Neuronal stem cell (in vitro differentiated cells): ENCODE results near the gene KNL1.

Experiments used
- DNase-seq: peaks from one replicate; pipeline ENCODE4 v3.0.0-alpha.2; 2013; ENCODE audit warnings: low spot score
- H2AFZ ChIP-seq: one replicate; pipeline ENCODE4 v1.6.1; 2013; ENCODE audit warnings: mild to moderate bottlenecking, low read length, inconsistent platforms
- H2AK5ac ChIP-seq: 2 replicates; pipeline ENCODE4 v1.6.1; 2013; ENCODE audit warnings: low read depth, mild to moderate bottlenecking, inconsistent platforms, low read length, moderate library complexity, mixed read lengths
- H2BK120ac ChIP-seq: 2 replicates; pipeline ENCODE4 v1.6.1; 2013; ENCODE audit warnings: low read depth, mild to moderate bottlenecking, inconsistent platforms, low read length, moderate library complexity, mixed read lengths
- H2BK12ac ChIP-seq: one replicate; pipeline ENCODE4 v1.6.1; 2013; ENCODE audit warnings: low read length, inconsistent platforms
- H2BK15ac ChIP-seq: 2 replicates; pipeline ENCODE4 v1.6.1; 2013; ENCODE audit warnings: mild to moderate bottlenecking, low read length, inconsistent platforms, mixed read lengths
- H2BK5ac ChIP-seq: one replicate; pipeline ENCODE4 v1.6.1; 2013; ENCODE audit warnings: inconsistent platforms, mild to moderate bottlenecking, low read length, moderate library complexity
- H3K14ac ChIP-seq: one replicate; pipeline ENCODE4 v1.6.1; 2013; ENCODE audit warnings: low read length, inconsistent platforms
- H3K18ac ChIP-seq: 2 replicates; pipeline ENCODE4 v1.6.1; 2013; ENCODE audit warnings: low read length, inconsistent platforms
- H3K23ac ChIP-seq: 2 replicates; pipeline ENCODE4 v1.6.1; 2013; ENCODE audit warnings: low read depth, mild to moderate bottlenecking, mixed read lengths, low read length, inconsistent platforms; ENCODE audit not compliant: poor library complexity
- H3K27ac ChIP-seq: replicated peaks from 3 replicates; pipeline ENCODE4 v1.5.1; 2013; ENCODE audit warnings: low read length, inconsistent platforms
- H3K27me3 ChIP-seq, 3 experiments: 2 replicates each; pipeline ENCODE4 v1.6.1; 2013; ENCODE audit warnings: low read length in 3 of 3, mild to moderate bottlenecking in 2 of 3, inconsistent platforms in 1 of 3, low read depth in 1 of 3, mixed read lengths in 1 of 3, moderate library complexity in 1 of 3; ENCODE audit not compliant: control insufficient read depth in 3 of 3, insufficient read depth in 3 of 3
- H3K36me3 ChIP-seq, 2 donors: replicated peaks in 1 of 2; 2 replicates each; pipeline ENCODE4 v1.6.1; 2013; ENCODE audit warnings: low read length in 2 of 2; ENCODE audit not compliant: control insufficient read depth in 2 of 2, insufficient read depth in 2 of 2
- H3K4ac ChIP-seq: 2 replicates; pipeline ENCODE4 v1.6.1; 2013; ENCODE audit warnings: inconsistent platforms, mild to moderate bottlenecking, low read length, moderate library complexity
- H3K4me1 ChIP-seq, 2 donors: 1 replicate in 1 of 2; 2 replicates in 1 of 2; pipeline ENCODE4 v1.6.1; 2013; ENCODE audit warnings: low read length in 2 of 2, low read depth in 1 of 2; ENCODE audit not compliant: control insufficient read depth in 2 of 2, insufficient read depth in 1 of 2
- H3K4me2 ChIP-seq: one replicate; pipeline ENCODE4 v1.6.1; 2013; ENCODE audit warnings: mild to moderate bottlenecking, low read length, inconsistent platforms; ENCODE audit not compliant: insufficient read depth, poor library complexity, severe bottlenecking
- H3K4me3 ChIP-seq, 2 donors: 2 replicates each; pipeline ENCODE4 v1.5.1; 2013; ENCODE audit warnings: low read length in 2 of 2, mild to moderate bottlenecking in 2 of 2, inconsistent platforms in 1 of 2, moderate library complexity in 1 of 2
- H3K79me1 ChIP-seq: one replicate; pipeline ENCODE4 v1.6.1; 2013; ENCODE audit warnings: low read depth, mild to moderate bottlenecking, inconsistent platforms, low read length, moderate library complexity
- H3K9ac ChIP-seq: one replicate; pipeline ENCODE4 v1.6.1; 2013; ENCODE audit warnings: mild to moderate bottlenecking, low read depth, low read length, inconsistent platforms; ENCODE audit not compliant: poor library complexity
- H3K9me3 ChIP-seq, 2 donors: replicated peaks in 1 of 2; 2 replicates each; pipeline versions ENCODE3 to v1.6.1; 2013; ENCODE audit warnings: low read length in 2 of 2, mild to moderate bottlenecking in 2 of 2, inconsistent platforms in 1 of 2, low read depth in 1 of 2, mixed read lengths in 1 of 2, moderate library complexity in 1 of 2; ENCODE audit not compliant: control insufficient read depth in 2 of 2, insufficient read depth in 1 of 2
- H4K8ac ChIP-seq: one replicate; pipeline ENCODE4 v1.6.1; 2013; ENCODE audit warnings: low read depth, mild to moderate bottlenecking, inconsistent platforms, low read length, moderate library complexity
- H4K91ac ChIP-seq: one replicate; pipeline ENCODE4 v1.6.1; 2013; ENCODE audit warnings: low read length, low read depth, mild to moderate bottlenecking, inconsistent platforms; ENCODE audit not compliant: poor library complexity
- WGBS, 2 donors: extraction: QIAGEN DNeasy Blood & Tissue Kit; methylation state at CpG; one replicate each; pipeline ENCODE4 v1.1.7; 2013; ENCODE audit warnings: missing lambda C conversion rate in 2 of 2, mixed read lengths in 1 of 2; ENCODE audit not compliant: insufficient read length in 2 of 2, insufficient replicate concordance in 1 of 2; ENCODE audit errors: extremely low coverage in 2 of 2; 5-methylcytosine and 5-hydroxymethylcytosine counted together

The KNL1 gene

DNA sequence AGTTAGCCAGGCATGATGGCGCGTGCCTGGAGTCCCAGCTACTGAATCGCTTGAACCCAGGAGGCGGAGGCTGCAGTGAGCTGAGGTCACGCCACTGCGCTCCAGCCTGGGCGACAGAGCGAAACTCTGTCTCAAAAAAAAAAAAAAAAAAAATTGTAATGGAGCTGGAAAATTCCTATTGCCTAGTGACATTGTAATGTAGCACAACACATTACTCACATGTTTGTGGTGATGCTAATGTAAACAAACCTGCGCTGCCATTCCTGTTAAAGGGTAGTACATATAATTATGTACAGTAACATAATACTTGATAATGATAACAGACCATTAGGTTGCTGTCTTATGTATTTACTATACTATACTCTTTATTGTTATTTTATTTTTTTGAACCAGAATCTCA lies 39.1 kb downstream of the KNL1 start:
- H3K27me3 ChIP-seq, result no peaks in the 10 kb centered on the region
- no peak overlapping the region for H3K23ac ChIP-seq
- no peak overlapping the region for H3K14ac ChIP-seq
- no peak overlapping the region for H2AFZ ChIP-seq
- H3K27ac ChIP-seq, result no peak overlapping the region
- H2BK12ac ChIP-seq, result no peak overlapping the region
- H3K18ac ChIP-seq, result no peak overlapping the region
- no peak overlapping the region for H2BK120ac ChIP-seq
- H3K9ac ChIP-seq, result no peak overlapping the region
- H3K4me3 ChIP-seq, result no peak overlapping the region
- no peak overlapping the region for H3K4me2 ChIP-seq
- no peak overlapping the region for H2BK15ac ChIP-seq
- H3K79me1 ChIP-seq, result no peaks in the 10 kb centered on the region
- H4K91ac ChIP-seq, result no peak overlapping the region
- H3K4me1 ChIP-seq, result no peaks in the 10 kb centered on the region
- H3K9me3 ChIP-seq, result no peaks in the 10 kb centered on the region
- peaks cover 7 to 87% of the 10 kb centered on the region in 2 donors for H3K36me3 ChIP-seq
- no peak overlapping the region for H3K4ac ChIP-seq
- no peak overlapping the region for H2BK5ac ChIP-seq
- H2AK5ac ChIP-seq, result no peak overlapping the region
- no peak for DNase-seq
- WGBS, 2 donors, result no CpG with 5 or more reads among the region's 9 CpGs
- H4K8ac ChIP-seq, result no peak overlapping the region

DNA sequence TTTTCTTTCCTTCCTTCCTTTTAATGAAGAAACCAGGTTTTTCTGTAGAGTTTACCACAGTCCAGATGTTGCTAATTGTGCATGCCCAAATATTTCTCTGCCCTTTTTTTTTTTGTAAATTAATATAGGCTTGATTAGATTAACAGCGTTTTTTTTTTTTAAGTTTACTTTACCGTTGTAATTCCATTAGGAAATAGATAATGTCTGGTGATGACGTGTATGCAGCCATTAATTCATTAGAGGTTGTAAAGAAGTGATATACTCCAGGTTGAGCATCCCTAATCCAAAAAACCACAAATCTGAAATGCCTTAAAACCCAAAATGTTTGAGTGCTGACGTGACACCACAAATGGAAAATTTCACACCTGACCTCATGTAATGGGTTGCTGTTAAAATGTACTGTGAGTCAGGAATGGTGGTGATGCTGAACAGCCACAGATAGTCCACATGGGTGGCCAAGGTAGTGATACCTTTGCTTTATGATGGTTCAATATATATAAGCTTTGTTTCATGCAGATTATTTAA lies 43.2 kb downstream of the KNL1 start:
- H3K27me3 ChIP-seq, result no peaks in the 10 kb centered on the region
- H3K23ac ChIP-seq, result no peak overlapping the region
- H3K4me2 ChIP-seq, result no peak overlapping the region
- H3K36me3 ChIP-seq, result peaks cover 4 to 76% of the 10 kb centered on the region in 2 donors
- H3K18ac ChIP-seq, result no peak overlapping the region
- WGBS, 2 donors, result no CpG with 5 or more reads among the region's 4 CpGs
- H3K79me1 ChIP-seq, result no peaks in the 10 kb centered on the region
- H3K4me3 ChIP-seq, result no peak overlapping the region
- H3K9me3 ChIP-seq, result no peaks in the 10 kb centered on the region
- H3K4ac ChIP-seq, result no peak overlapping the region
- H3K9ac ChIP-seq, result no peak overlapping the region
- no peak overlapping the region for H2BK120ac ChIP-seq
- no peak overlapping the region for H3K14ac ChIP-seq
- H3K27ac ChIP-seq, result no peak overlapping the region
- H2BK15ac ChIP-seq, result no peak overlapping the region
- no peak overlapping the region for H2BK5ac ChIP-seq
- H3K4me1 ChIP-seq, result no peaks in the 10 kb centered on the region
- DNase-seq, result no peak
- H2AK5ac ChIP-seq, result no peak overlapping the region
- H2AFZ ChIP-seq, result no peak overlapping the region
- no peak overlapping the region for H4K91ac ChIP-seq
- H2BK12ac ChIP-seq, result no peak overlapping the region
- H4K8ac ChIP-seq, result no peak overlapping the region

DNA sequence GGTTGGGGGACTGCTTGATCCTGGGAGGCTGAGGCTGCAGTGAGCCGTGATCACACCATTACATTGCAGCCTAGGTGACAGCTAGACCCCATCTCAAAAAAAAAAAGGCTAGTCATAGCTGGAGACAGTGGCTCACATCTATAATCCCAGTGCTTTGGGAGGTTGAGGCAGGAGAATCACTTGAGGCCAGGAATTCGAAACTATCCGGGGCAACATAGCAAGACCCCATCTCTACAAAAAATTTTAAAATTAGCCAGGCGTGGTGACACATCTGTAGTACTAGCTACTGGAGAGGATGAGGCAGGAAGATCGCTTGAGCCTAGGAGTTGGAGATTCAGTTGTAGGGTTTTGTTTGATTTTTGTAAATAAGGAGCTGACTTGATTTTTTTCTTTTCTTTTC lies 45.6 kb downstream of the KNL1 start:
- Histone ChIP-seq H3K4me3 (no peak overlapping the region), H2AK5ac (no peak overlapping the region), H3K27ac (no peak overlapping the region), H2BK15ac (no peak overlapping the region), H3K79me1 (no peaks in the 10 kb centered on the region), H3K4me1 (no peaks in the 10 kb centered on the region), H3K27me3 (no peaks in the 10 kb centered on the region), H3K9ac (no peak overlapping the region), H2BK120ac (no peak overlapping the region), H2BK5ac (no peak overlapping the region), H3K36me3 (peaks cover 2 to 59% of the 10 kb centered on the region in 2 donors), H3K4me2 (no peak overlapping the region), H3K18ac (no peak overlapping the region), H4K91ac (no peak overlapping the region), H3K9me3 (no peaks in the 10 kb centered on the region), H3K23ac (no peak overlapping the region), H2BK12ac (no peak overlapping the region), H3K14ac (no peak overlapping the region), H2AFZ (no peak overlapping the region), H3K4ac (no peak overlapping the region), H4K8ac (no peak overlapping the region)
- no CpG with 5 or more reads among the region's 5 CpGs for WGBS, 2 donors
- no peak for DNase-seq

DNA sequence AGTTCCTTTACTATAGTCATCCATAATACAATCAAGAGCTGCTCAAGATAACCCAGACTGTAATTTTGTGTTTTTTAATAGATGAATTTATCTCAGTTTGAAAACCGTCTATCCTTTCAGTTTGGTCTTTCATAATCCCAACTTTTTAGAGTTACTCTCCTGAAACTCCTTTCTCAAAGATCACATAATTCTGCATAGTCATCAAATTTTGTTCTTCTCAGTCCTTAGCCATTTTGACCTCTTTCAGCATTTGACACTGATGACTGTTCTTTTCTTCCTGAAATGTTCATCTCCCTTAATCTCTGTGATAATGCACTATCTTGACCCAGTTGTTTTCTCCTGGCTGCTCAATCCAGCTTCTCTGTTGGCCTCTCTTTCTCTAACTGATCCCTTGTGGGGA lies 53.5 kb downstream of the KNL1 start:
- Histone ChIP-seq H3K4me1 (no peaks in the 10 kb centered on the region), H3K27me3 (no peaks in the 10 kb centered on the region), H3K36me3 (peaks cover 2 to 66% of the 10 kb centered on the region in 2 donors), H3K4ac (no peak overlapping the region), H3K9me3 (no peaks in the 10 kb centered on the region), H3K4me3 (no peak overlapping the region), H2AFZ (no peak overlapping the region), H3K14ac (no peak overlapping the region), H2BK12ac (no peak overlapping the region), H3K79me1 (no peaks in the 10 kb centered on the region), H3K23ac (no peak overlapping the region), H2AK5ac (no peak overlapping the region), H2BK15ac (no peak overlapping the region), H3K18ac (no peak overlapping the region), H3K4me2 (no peak overlapping the region), H4K91ac (no peak overlapping the region), H2BK5ac (no peak overlapping the region), H3K9ac (no peak overlapping the region), H3K27ac (no peak overlapping the region), H4K8ac (no peak overlapping the region), H2BK120ac (no peak overlapping the region)
- WGBS, 2 donors, result no CpG with 5 or more reads among the region's 1 CpG
- no peak for DNase-seq
